Stimulated activated CD8-positive, alpha-beta memory T cell treated with anti-CD3 and anti-CD28 coated beads, Interleukin-15, amount 100 ng/mL, for 1 hour (primary cell): Measurements from ENCODE around the gene CTNNA3.
"Not testable (repeated sequence)": the region's sequence is repeated elsewhere in the genome, so short reads cannot be mapped to it uniquely, and the experiment has no call there.

Source experiments
- DNase-seq: peaks from one replicate; pipeline ENCODE4 v3.0.0-alpha.2; 2020; ENCODE audit warnings: low read depth

Gene CTNNA3

DNA sequence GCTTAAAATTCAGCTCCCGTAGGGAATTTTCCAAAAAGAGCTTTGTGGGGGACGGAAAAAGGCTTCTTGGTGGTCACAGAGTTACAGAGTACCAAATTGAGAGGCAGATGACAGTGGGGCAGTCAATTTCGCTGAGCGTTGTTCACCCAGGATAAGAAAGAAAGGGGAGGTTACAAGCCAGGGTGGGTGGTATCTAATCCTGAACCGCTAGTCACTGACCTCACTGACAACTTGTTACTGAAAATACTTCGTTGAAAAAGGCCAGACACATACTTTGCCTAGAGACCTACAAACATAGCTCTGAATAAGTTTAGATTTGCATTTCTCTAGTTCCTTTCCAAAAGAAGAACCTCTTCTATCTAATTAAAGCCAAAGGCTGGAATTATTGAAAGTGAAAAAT, at the start of gene CTNNA3:
Gene CTNNA3, minus strand, starts transcription at position 167 of the 400 bp plus-strand sequence.
- no peak for DNase-seq

DNA sequence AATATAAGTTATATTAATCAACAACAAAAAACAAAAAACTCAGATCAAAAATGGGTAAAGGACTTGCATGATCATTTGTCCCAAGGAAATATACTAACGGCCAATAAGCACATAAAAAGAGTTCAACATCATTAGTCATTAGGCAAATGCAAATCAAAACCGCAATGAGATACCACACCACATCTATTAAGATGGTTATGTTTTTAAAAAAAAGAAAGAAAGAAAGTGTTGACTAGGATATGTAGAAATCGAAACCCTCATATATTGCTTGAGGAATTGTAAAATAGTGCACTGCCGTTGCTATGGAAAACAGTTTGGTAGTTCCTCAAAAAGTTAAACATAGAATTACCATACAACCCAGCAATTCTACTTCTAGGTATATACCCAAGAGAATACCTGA, 39.4 kb upstream of the CTNNA3 start:
- no peak for DNase-seq

- DNase-seq: no peak
These were observed 37.5 kb upstream of the CTNNA3 start for GRCh38 chr10:67733511-67733910.

GRCh38 chr10:67725567-67725966, 29.6 kb upstream of the CTNNA3 start:
- DNase-seq: no peak

DNA sequence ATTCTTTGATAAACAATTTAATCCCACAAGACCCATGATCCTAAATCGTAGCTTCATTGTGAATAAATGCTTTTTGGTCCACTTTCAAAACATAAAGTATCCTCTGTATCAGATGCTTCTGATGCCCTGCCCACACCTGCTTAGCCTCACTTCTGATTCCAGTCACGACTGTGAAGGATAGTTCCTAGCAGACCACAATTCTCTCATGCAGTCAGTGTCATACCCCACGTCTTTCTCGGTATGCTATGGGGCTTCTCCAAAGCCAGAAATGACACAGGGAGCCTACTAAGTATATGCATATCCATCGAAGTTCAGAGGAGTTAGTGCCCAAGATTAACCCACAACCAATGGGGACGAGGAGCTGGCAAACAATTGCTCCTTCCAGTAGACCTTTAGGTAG, 27.6 kb upstream of the CTNNA3 start:
- DNase-seq: no peak

DNA sequence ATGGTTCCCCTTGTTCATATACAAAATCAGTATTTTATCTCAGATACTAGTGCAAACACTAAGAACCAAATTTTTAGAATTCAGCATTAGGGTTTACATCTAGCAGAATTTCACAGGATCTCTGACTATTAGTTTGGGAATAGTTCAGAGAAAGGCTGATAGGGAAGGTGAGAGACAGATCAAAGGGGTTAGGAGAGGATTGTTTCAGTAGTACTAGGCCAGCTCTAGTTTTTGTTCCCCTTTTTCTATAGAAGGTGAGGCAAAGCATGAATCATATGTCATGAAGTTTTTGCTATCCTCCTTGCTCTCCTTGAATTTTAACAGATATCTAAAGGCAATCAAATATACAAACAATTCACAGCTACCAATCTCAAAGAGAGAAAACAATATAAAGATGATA, 26.1 kb upstream of the CTNNA3 start:
- DNase-seq: no peak

DNA sequence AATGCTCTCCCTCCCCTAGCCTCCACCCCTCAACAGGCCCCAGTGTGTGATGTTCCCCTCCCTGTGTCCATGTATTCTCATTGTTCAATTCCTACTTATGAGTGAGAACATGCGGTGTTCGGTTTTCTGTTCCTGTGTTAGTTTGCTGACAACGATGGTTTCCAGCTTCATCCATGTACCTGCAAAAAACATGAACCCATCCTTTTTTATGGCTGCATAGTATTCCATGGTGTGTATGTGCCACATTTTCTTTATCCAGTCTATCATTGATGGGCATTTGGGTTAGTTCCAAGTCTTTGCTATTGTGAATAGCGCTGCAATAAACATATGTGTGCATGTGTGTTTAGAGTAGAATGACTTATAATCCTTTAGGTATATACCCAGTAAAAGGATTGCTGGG, 20.5 kb upstream of the CTNNA3 start:
- DNase-seq: not testable (repeated sequence)

GRCh38 chr10:67705921-67706320, 9.9 kb upstream of the CTNNA3 start:
- DNase-seq: no peak

- DNase-seq: not testable (repeated sequence)
These were observed 3.7 kb upstream of the CTNNA3 start for GRCh38 chr10:67699613-67700270.

GRCh38 chr10:67698164-67698563, 2.2 kb upstream of the CTNNA3 start:
- no peak for DNase-seq

DNA sequence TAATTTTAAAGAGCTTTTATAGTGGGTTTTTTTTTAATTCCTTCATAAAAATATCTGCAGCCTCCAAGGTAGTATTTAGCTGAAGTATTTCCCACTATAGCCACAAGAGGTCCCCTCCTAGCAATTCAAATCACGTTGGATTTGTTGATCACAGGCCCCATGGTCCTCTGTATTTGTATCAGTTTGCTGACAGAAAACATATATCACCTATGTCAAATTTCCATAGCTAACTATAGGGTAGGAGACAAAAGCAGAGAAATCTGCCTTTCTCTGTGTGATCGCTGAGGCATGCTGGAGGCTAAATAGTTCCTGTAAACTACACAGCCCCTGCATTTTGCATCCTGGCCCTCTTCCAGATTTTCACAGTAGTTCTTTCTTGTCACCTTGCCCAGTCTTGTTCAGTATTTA, 1.7 kb upstream of the CTNNA3 start:
- no peak for DNase-seq

- DNase-seq: no peak
These were observed 684 bp upstream of the CTNNA3 start for GRCh38 chr10:67696679-67697078.

DNA sequence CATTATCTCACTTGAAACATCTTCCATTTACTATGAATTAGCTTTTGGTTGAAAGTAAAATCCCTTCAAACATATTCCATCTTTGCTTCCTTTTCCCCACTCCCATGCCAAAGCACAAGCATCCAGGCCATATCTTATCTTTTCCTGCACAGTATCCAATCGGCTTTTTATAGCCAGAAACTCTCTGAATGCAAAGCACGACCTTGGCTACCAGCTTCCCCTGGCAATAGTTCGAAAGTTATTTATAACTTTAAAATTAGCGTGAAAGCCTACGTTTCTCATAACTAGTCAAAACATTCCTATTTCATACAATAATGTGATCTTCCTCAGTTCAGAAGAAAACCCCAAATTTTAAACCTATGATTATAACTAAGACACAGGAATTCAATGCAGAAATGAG, 440 bp downstream of the CTNNA3 start:
- no peak for DNase-seq

DNA sequence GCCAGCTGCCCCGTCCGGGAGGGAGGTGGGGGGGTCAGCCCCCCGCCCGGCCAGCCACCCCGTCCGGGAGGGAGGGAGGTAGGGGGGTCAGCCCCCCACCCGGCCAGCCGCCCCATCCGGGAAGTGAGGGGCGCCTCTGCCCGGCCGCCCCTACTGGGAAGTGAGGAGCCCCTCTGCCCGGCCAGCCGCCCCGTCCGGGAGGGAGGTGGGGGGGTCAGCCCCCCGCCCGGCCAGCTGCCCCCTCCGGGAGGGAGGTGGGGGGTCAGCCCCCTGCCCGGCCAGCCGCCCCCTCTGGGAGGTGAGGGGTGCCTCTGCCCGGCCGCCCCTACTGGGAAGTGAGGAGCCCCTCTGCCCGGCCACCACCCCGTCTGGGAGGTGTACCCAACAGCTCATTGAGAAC, 4.1 kb downstream of the CTNNA3 start:
- not testable (repeated sequence) for DNase-seq

GRCh38 chr10:67690540-67690939, 5.5 kb downstream of the CTNNA3 start:
- not testable (repeated sequence) for DNase-seq

GRCh38 chr10:67684140-67684539, 11.9 kb downstream of the CTNNA3 start:
- DNase-seq: not testable (repeated sequence)

- DNase-seq: no peak
These were observed 17.5 kb downstream of the CTNNA3 start for GRCh38 chr10:67678335-67678974.

GRCh38 chr10:67676208-67676825, 19.7 kb downstream of the CTNNA3 start:
- no peak for DNase-seq

GRCh38 chr10:67670401-67670800, 25.6 kb downstream of the CTNNA3 start:
- no peak for DNase-seq

- no peak for DNase-seq
These were observed 26.0 kb downstream of the CTNNA3 start for GRCh38 chr10:67669978-67670377.

GRCh38 chr10:67668448-67668847, 27.5 kb downstream of the CTNNA3 start:
- DNase-seq: no peak

GRCh38 chr10:67667035-67667425, 29.0 kb downstream of the CTNNA3 start:
- no peak for DNase-seq

GRCh38 chr10:67666416-67667034, 29.5 kb downstream of the CTNNA3 start:
- DNase-seq: no peak
